GM12878 (cell line): ENCODE measurements around the gene OPCML.

Experiments used
- BHLHE40 ChIP-seq, 2 experiments: fragments of 450-650 bp in 1 of 2; IDR thresholded peaks; 2 replicates each; pipeline ENCODE4 v1.6.1; 2011 to 2017; ENCODE audit warnings: low read depth in 2 of 2, borderline replicate concordance in 1 of 2, improper control_type of control experiment in 1 of 2, low read length in 1 of 2, mild to moderate bottlenecking in 1 of 2
- CTCF ChIP-seq, 3 experiments: IDR thresholded peaks in 2 of 3; conservative IDR thresholded peaks in 1 of 3; 2 replicates each; pipeline ENCODE4 v1.5.1; 2011; ENCODE audit warnings: low read depth in 3 of 3, low read length in 3 of 3, mild to moderate bottlenecking in 3 of 3, control low read depth in 2 of 3, moderate library complexity in 2 of 3, inconsistent platforms in 1 of 3, mixed read lengths in 1 of 3; ENCODE audit not compliant: control insufficient read depth in 2 of 3, insufficient read depth in 1 of 3; ENCODE audit errors: extremely low read depth in 1 of 3
- EP300 ChIP-seq, 2 experiments: fragments of 150-350 bp in 1 of 2; IDR thresholded peaks; 2 replicates each; pipeline ENCODE4 v1.6.1; 2011 to 2012; ENCODE audit warnings: low read depth in 2 of 2, low read length in 2 of 2, borderline replicate concordance in 1 of 2, improper control_type of control experiment in 1 of 2, inconsistent platforms in 1 of 2; ENCODE audit not compliant: control insufficient read depth in 1 of 2
- EZH2 ChIP-seq: IDR thresholded peaks from 2 replicates; pipeline ENCODE4 v1.6.1; 2012; ENCODE audit warnings: low read depth, mild to moderate bottlenecking, control low read depth, inconsistent platforms, low read length, borderline replicate concordance; ENCODE audit not compliant: control insufficient read depth
- MAX ChIP-seq: IDR thresholded peaks from 2 replicates; pipeline ENCODE4 v1.6.1; 2012; ENCODE audit warnings: low read depth, low read length, improper control_type of control experiment
- POLR2A ChIP-seq: IDR thresholded peaks from 2 replicates; pipeline ENCODE4 v1.6.1; 2011; ENCODE audit warnings: low read depth, mild to moderate bottlenecking, low read length
- POLR2AphosphoS5 ChIP-seq: IDR thresholded peaks from 2 replicates; pipeline ENCODE4 v1.6.1; 2011; ENCODE audit warnings: mild to moderate bottlenecking, low read length, inconsistent platforms
- SUZ12 ChIP-seq: fragments of 200-600 bp; sonication (generic); IDR thresholded peaks from one replicate; pipeline ENCODE4 v1.6.1; 2018; ENCODE audit warnings: antibody characterized with exemption, mild to moderate bottlenecking; ENCODE audit not compliant: unreplicated experiment
- YBX1 ChIP-seq: fragments of 450-650 bp; IDR thresholded peaks from 2 replicates; pipeline ENCODE4 v1.6.1; 2016; ENCODE audit warnings: antibody characterized with exemption
- ZBTB40 ChIP-seq: fragments of 450-650 bp; IDR thresholded peaks from 2 replicates; pipeline ENCODE4 v1.6.1; 2016; ENCODE audit warnings: mild to moderate bottlenecking, moderate library complexity, borderline replicate concordance

- no peak for TF ChIP-seq CTCF (IDR thresholded peaks at IDR 0.05 in 2 of 3, conservative IDR thresholded peaks at IDR 0.05 in 1 of 3; ENCODE audit: control insufficient read depth in 2 of 3, extremely low read depth in 1 of 3, insufficient read depth in 1 of 3, low read depth in 3 of 3, low read length in 3 of 3)
- TF ChIP-seq EZH2, result no peak
- TF ChIP-seq YBX1, result no peak
- TF ChIP-seq MAX, result no peak
- TF ChIP-seq EP300 (IDR thresholded peaks at IDR 0.05; ENCODE audit: borderline replicate concordance in 1 of 2, control insufficient read depth in 1 of 2, low read depth in 2 of 2, low read length in 2 of 2), result no peak
- no peak for TF ChIP-seq POLR2A
- TF ChIP-seq BHLHE40 (IDR thresholded peaks at IDR 0.05; ENCODE audit: borderline replicate concordance in 1 of 2, low read depth in 2 of 2, low read length in 1 of 2), result no peak
- TF ChIP-seq ZBTB40, result no peak
- no peak for TF ChIP-seq POLR2AphosphoS5
- TF ChIP-seq SUZ12, result no peak
Measured at GRCh38 chr11:133547808-133548494, 15.7 kb upstream of the OPCML start.
